Stimulated activated CD4-positive, alpha-beta T cell treated with anti-CD3 and anti-CD28 coated beads, Interleukin-1b, Interleukin-23, amount 100 ng/mL, for 1 hour (primary cell): Measurements from ENCODE around the gene SUSD3.
"Not testable (repeated sequence)": the region's sequence is repeated elsewhere in the genome, so short reads cannot be mapped to it uniquely, and the experiment has no call there.

Experiments
- DNase-seq, 2 donors: peaks; one replicate each; pipeline ENCODE4 v3.0.0-alpha.2; 2020; ENCODE audit warnings: low read depth in 2 of 2

The SUSD3 gene

GRCh38 chr9:93111001-93111370 lies 52.5 kb downstream of the SUSD3 start:
- DNase-seq = no peak

- no peak for DNase-seq
These were observed 53.0 kb downstream of the SUSD3 start for GRCh38 chr9:93111371-93112115.

GRCh38 chr9:93112116-93112863 lies 53.8 kb downstream of the SUSD3 start:
- no peak for DNase-seq

GRCh38 chr9:93112864-93113389 lies 54.4 kb downstream of the SUSD3 start:
- DNase-seq = no peak

GRCh38 chr9:93114169-93114983 lies 55.9 kb downstream of the SUSD3 start:
- no peak for DNase-seq

- no peak for DNase-seq
These were observed 56.5 kb downstream of the SUSD3 start for GRCh38 chr9:93114984-93115335.

- no peak for DNase-seq
These were observed 57.1 kb downstream of the SUSD3 start for GRCh38 chr9:93115486-93116071.

GRCh38 chr9:93116072-93116961 lies 57.8 kb downstream of the SUSD3 start:
- no peak for DNase-seq

GRCh38 chr9:93117521-93117920 lies 59.0 kb downstream of the SUSD3 start:
- DNase-seq = not testable (repeated sequence)

- no peak for DNase-seq
These were observed 59.7 kb downstream of the SUSD3 start for GRCh38 chr9:93117924-93118862.

- no peak for DNase-seq
These were observed 60.6 kb downstream of the SUSD3 start for GRCh38 chr9:93118863-93119702.

GRCh38 chr9:93119703-93119952 lies 61.1 kb downstream of the SUSD3 start:
- no peak for DNase-seq

GRCh38 chr9:93119953-93120845 lies 61.7 kb downstream of the SUSD3 start:
- DNase-seq = no peak

- DNase-seq = no peak
These were observed 62.4 kb downstream of the SUSD3 start for GRCh38 chr9:93120846-93121315.

- no peak for DNase-seq
These were observed 63.1 kb downstream of the SUSD3 start for GRCh38 chr9:93121316-93122241.

- no peak for DNase-seq
These were observed 64.3 kb downstream of the SUSD3 start for GRCh38 chr9:93122721-93123221.
